Liver (tissue), 9 donors: ENCODE data around the gene UQCRFS1. TPM values are rescaled to one million over a fixed set of nuclear protein-coding genes. Genes with fewer than 3 reads are reported as not detected.

ENCODE experiments used
- DNase-seq: peaks from one replicate; pipeline ENCODE4 v3.0.0-alpha.2; 2017; ENCODE audit warnings: low spot score
- H3K27ac ChIP-seq, 2 donors: one replicate each; pipeline ENCODE4 v1.7.0; 2013; ENCODE audit warnings: inconsistent platforms in 2 of 2, low read length in 2 of 2, control low read depth in 1 of 2, low read depth in 1 of 2, mild to moderate bottlenecking in 1 of 2
- H3K27me3 ChIP-seq, 4 donors: one replicate each; pipeline versions ENCODE4 v1.6.1 to v1.7.0; 2013; ENCODE audit warnings: low read length in 3 of 4, inconsistent platforms in 1 of 4, mild to moderate bottlenecking in 1 of 4, moderate library complexity in 1 of 4; ENCODE audit not compliant: control insufficient read depth in 4 of 4, insufficient read depth in 4 of 4
- H3K36me3 ChIP-seq, 4 donors: one replicate each; pipeline versions ENCODE4 v1.6.1 to v1.7.0; 2013; ENCODE audit warnings: low read length in 3 of 4, mild to moderate bottlenecking in 3 of 4, low read depth in 1 of 4, moderate library complexity in 1 of 4; ENCODE audit not compliant: control insufficient read depth in 4 of 4, insufficient read depth in 3 of 4
- H3K4me1 ChIP-seq, 4 donors: one replicate each; pipeline versions ENCODE4 v1.6.1 to v1.7.0; 2013; ENCODE audit warnings: low read length in 3 of 4, mild to moderate bottlenecking in 3 of 4, moderate library complexity in 1 of 4; ENCODE audit not compliant: control insufficient read depth in 4 of 4, insufficient read depth in 4 of 4
- H3K4me3 ChIP-seq, 3 donors: one replicate each; pipeline versions ENCODE4 v1.6.1 to v1.7.0; 2013; ENCODE audit warnings: low read length in 3 of 3, control low read depth in 1 of 3, low read depth in 1 of 3, mild to moderate bottlenecking in 1 of 3
- H3K9ac ChIP-seq, 2 donors: one replicate each; pipeline ENCODE4 v1.7.0; 2013; ENCODE audit warnings: low read length in 2 of 2, mild to moderate bottlenecking in 2 of 2, moderate library complexity in 2 of 2, control low read depth in 1 of 2, low read depth in 1 of 2
- H3K9me3 ChIP-seq, 4 donors: one replicate each; pipeline versions ENCODE4 v1.6.1 to v1.7.0; 2013; ENCODE audit warnings: low read length in 3 of 4; ENCODE audit not compliant: control insufficient read depth in 4 of 4
- CTCF ChIP-seq: fragments of 150-350 bp; IDR thresholded peaks from 2 replicates; pipeline ENCODE4 v1.5.1; 2017; ENCODE audit warnings: improper control_type of control experiment, low read depth, low read length; ENCODE audit not compliant: missing input control
- FOXA1 ChIP-seq: IDR thresholded peaks from 2 replicates; pipeline ENCODE4 v1.6.1; 2016; ENCODE audit warnings: antibody characterized with exemption
- FOXA2 ChIP-seq: IDR thresholded peaks from 2 replicates; pipeline ENCODE4 v1.6.1; 2016; ENCODE audit warnings: antibody characterized with exemption
- HNF4A ChIP-seq, 2 donors: conservative IDR thresholded peaks; 2 replicates each; pipeline ENCODE4 v1.6.1; 2016; ENCODE audit warnings: antibody characterized with exemption in 2 of 2, mild to moderate bottlenecking in 2 of 2
- JUND ChIP-seq, 2 donors: IDR thresholded peaks; 2 replicates each; pipeline ENCODE4 v1.6.1; 2016; ENCODE audit warnings: antibody characterized with exemption in 2 of 2
- MAX ChIP-seq: IDR thresholded peaks from 2 replicates; pipeline ENCODE4 v1.6.1; 2016; ENCODE audit warnings: antibody characterized with exemption
- RAD21 ChIP-seq, 2 donors: IDR thresholded peaks; 2 replicates each; pipeline ENCODE4 v1.6.1; 2016; ENCODE audit warnings: antibody characterized with exemption in 2 of 2, mild to moderate bottlenecking in 2 of 2
- REST ChIP-seq: IDR thresholded peaks from 2 replicates; pipeline ENCODE4 v1.6.1; 2016; ENCODE audit warnings: antibody characterized with exemption, mild to moderate bottlenecking
- RXRA ChIP-seq, 2 donors: IDR thresholded peaks; 2 replicates each; pipeline ENCODE4 v1.6.1; 2017 to 2018; ENCODE audit warnings: antibody characterized with exemption in 2 of 2, mild to moderate bottlenecking in 1 of 2
- TAF1 ChIP-seq: conservative IDR thresholded peaks from 2 replicates; pipeline ENCODE4 v1.6.1; 2016; ENCODE audit warnings: antibody characterized with exemption, mild to moderate bottlenecking
- WGBS: extraction: QIAGEN DNeasy Blood & Tissue Kit; methylation state at CpG from one replicate; pipeline ENCODE4 v1.1.7; 2013; 5-methylcytosine and 5-hydroxymethylcytosine counted together
- polyA plus RNA-seq, 2 donors: library from polyadenylated mRNA; stranded (reverse) in 1 of 2; unstranded in 1 of 2; fragments of 200-250 nt in 1 of 2; fragments of >200 nt in 1 of 2; fragmentation: Nextera tagmentation in 1 of 2; extraction: Ambion mirVana in 1 of 2; gene quantifications; one replicate each; pipeline versions ENCODE4 v1.2.1 to v1.2.3, GENCODE V29; 2013 to 2015
- total RNA-seq, 2 donors: library from RNA; depleted of rRNA; stranded (reverse); fragments of >200 nt; gene quantifications; one replicate each; pipeline ENCODE4 v1.2.3, GENCODE V29; 2014
- donor health status: healthy.
- donor health status: healthy.
- donor health status: healthy.
- donor health status: healthy.
- donor health status: healthy.

UQCRFS1 gene
- total and polyA plus RNA-seq, 4 donors, result 19.1 to 71.2 (median 32.7) TPM

- no peak for TF ChIP-seq REST
These were observed 24.0 kb downstream of the UQCRFS1 start (continued) for GRCh38 chr19:29189033-29189360.

- Histone ChIP-seq H3K9me3 (no peaks in the 10 kb centered on the region), H3K4me3 (no peak overlapping the region), H3K9ac (no peak overlapping the region), H3K36me3 (no peaks in the 10 kb centered on the region), H3K27me3 (no peaks in the 10 kb centered on the region), H3K4me1 (no peaks in the 10 kb centered on the region), H3K27ac (no peak overlapping the region)
- no peak for DNase-seq
- TF ChIP-seq REST (no peak), MAX (no peak), TAF1 (no peak), RAD21 (IDR thresholded peaks at IDR 0.05) (no peak), RXRA (IDR thresholded peaks at IDR 0.05) (no peak), FOXA2 (no peak), JUND (IDR thresholded peaks at IDR 0.05) (no peak)
- 75% methylated on average over 10 of the region's 10 CpGs for WGBS
These were observed 24.5 kb downstream of the UQCRFS1 start for GRCh38 chr19:29188289-29189032.

GRCh38 chr19:29187676-29188075 lies 25.3 kb downstream of the UQCRFS1 start:
- TF ChIP-seq HNF4A (conservative IDR thresholded peaks at IDR 0.05) (no peak), FOXA1 (no peak), REST (no peak), CTCF (no peak), RXRA (IDR thresholded peaks at IDR 0.05) (no peak)
- H3K36me3 ChIP-seq, result no peaks in the 10 kb centered on the region
- H3K4me1 ChIP-seq, result no peaks in the 10 kb centered on the region
- no peak overlapping the region for H3K4me3 ChIP-seq
- H3K27me3 ChIP-seq, result no peaks in the 10 kb centered on the region
- no peak overlapping the region for H3K27ac ChIP-seq
- H3K9ac ChIP-seq, result no peak overlapping the region
- no peaks in the 10 kb centered on the region for H3K9me3 ChIP-seq
- WGBS, result 83% methylated on average over 6 of the region's 6 CpGs
- DNase-seq, result no peak
